ENCODE data around the gene NSUN7.

NSUN7 gene

DNA sequence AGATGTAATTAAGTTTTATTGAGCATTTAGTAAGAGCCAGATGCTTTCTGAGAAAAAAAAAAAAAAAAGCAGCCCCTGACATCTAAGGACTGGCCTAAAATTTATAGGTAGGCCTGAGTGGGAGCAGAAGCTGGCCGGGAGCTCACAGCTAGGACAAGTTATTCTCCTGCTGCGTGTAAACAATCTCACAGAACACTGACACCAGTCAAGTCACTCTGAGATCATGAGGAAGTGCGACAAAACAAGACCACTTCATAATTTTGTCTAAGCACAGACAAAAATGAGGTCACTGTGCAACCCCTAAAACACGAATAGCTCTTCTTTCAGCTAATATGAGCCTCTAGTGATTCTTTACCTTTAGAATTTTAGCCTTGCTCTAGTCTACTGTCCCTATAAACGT lies 15.3 kb upstream of the NSUN7 start:
- no peak for DNase-seq (ENCODE audit: low read depth)

DNA sequence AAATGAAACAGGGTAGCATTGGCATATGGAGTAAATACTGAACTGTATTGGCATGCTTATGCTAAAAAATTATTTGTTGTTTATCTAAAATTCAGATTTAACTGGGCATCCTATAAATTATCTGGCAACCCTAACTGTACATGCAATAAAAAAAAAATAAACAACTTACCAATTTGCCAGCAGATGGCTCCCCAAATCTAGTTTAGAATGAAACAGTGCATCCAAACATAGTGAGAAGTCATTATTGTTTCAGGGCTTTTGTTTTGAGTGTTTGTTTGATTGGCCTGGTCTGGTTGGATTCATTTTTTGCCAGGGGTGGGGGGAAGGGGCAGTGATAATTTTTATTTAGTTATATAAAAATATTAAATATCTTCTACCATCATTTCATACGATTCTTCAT lies 12.8 kb upstream of the NSUN7 start:
- no peak for DNase-seq (ENCODE audit: low read depth)

DNA sequence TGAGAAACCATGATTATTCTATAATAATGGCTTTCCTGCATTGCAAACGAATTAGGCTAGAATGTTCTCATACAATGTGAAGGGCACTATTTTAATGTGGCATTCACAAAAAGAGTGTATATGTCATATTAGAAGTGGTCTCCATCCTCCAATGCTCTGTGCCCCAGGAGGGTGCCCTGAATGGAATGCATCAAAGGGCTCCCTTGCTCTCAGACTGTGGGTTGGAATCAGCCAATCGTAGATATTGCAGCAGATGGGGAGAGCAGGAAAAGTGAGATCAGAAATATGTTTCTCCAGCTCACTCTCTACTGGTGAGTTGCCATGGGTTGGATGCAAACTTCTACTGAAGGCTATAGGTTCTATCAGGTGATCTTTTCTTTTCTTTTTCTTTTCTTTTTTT lies 11.9 kb upstream of the NSUN7 start:
- DNase-seq (ENCODE audit: low read depth): no peak

DNA sequence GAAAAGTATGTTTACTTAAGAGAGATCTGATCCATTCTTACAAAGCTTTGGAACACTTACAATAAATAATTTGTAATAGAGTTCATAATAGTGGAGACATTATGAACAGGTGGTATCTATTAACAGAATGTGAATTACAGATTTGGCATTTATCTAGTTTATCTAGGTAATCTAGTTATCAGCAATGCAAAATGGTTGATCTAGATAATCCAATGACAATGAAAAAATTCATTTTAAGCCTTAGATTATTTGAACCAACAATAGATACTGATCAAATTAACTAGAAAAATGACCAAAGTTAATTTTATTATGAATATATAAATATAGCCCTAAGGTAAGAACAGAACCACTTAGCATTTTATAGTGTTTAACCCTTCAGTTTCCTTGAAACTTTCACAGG lies 10.4 kb upstream of the NSUN7 start:
- no peak for DNase-seq (ENCODE audit: low read depth)

DNA sequence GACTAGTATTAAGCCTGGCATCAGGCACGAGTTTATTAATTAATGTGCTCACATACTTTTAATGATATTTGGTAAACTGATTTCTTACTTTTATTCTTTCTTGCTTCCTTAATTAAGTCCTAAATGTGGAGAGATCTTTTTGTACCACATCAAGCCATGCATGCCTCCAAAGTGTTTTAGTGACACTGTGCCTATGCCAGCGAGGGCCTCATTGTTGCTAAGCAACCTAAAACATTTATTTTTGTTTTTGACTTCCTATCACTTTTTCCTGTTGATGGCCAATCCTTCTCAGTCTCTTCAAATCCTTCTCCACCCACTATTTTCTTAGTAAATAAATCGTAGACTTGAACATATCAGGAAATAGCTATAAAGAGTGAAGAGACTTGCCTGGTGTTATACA lies 5.5 kb upstream of the NSUN7 start:
- no peak for DNase-seq (ENCODE audit: low read depth)

DNA sequence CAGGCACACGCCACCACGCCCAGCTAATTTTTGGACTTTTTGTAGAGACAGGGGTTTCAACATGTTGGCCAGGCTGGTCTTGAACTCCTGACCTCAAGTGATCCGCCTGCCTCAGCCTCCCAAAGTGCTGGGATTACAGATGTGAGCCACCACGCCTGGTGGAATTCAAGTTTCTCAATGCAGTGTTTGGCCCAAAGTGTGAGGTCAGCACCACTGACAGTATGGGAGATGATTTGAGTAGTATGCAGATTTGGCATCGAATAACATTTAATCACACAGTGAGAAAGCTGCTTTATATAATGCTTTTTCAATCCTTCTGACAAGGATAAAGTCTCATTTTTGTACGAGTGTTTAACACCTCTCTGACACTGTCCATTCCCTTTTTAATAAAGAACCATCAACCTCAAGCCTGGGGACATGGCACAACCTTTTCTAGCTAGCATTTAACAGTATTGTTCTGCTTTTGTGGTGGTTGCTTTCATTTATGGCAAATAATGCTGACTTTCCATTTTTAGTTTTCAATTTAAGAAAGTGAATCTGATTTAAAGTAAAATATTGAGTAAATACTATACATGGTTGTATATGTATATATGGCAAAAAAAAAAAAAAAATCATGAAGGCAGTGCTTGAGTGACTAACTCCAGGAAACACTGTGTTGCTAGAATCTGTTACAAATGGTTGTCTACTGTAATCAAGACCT lies 4.3 kb upstream of the NSUN7 start:
- no peak for DNase-seq (ENCODE audit: low read depth)

DNA sequence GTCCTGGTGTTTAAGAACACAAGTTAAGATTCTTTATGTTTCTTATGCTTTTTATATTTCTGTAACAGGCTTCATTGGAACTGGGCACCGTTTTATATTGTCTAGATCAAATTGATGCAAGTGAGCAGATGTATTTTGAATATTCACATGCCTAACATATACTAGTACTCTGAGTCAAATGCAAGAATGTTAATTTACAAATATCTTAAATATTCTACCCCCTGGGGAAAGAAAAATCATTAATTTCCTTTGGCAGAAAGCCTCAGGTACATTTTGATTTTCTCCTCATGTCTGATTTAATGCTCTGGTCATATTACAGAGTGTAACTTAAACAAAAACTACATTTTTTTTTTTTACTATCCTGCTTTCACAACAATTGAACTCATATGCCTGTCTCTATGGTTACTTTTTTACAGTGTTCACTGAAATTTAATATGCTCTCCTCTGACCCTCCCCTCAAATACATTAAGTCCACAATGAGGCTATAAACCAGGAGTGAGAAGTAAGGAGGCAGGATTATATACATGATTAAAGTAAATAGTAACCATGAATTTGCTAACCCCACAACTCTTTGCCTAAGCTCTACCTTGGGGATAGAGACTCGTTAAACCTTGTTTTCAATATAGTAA lies 2.4 kb upstream of the NSUN7 start:
- DNase-seq (ENCODE audit: low read depth): no peak

DNA sequence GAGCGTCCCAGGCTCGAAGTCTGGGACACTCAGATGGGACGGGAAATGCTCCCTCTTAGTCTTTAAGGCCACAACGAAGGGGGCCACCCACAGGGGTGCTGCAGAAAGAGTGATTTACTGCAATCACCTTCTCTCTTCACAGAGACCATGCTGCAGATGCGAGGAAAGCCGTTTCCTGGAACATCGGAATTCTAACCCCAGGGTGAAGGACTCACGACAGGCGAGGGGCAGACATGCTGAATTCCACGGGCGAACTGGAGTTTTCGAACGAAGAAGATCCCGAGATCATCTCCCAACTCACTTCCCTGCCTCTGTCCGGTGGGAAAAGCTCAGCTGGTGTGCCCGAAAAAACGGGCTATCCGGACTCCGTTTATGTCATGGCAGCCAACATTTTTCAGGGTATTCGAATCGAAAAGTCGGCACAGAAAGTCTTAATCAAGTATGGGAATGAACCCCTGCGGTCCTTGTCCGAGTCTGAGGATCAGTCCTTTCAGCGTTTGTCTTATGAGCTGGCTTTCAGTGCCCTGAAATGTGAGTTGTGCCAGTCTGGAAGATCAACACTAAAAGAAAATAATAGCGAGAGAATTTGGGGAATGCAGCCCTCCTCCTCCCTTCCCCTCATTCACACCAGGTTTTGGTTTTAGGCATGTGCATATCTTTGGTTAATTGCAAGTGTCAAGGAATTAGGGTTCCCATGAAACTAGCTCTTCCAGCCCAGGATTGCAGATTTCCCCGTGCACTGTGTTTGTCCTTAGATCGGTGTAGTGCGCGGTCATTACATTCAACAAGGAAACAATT lies 905 bp downstream of the NSUN7 start:
- no peak for DNase-seq (ENCODE audit: low read depth)

DNA sequence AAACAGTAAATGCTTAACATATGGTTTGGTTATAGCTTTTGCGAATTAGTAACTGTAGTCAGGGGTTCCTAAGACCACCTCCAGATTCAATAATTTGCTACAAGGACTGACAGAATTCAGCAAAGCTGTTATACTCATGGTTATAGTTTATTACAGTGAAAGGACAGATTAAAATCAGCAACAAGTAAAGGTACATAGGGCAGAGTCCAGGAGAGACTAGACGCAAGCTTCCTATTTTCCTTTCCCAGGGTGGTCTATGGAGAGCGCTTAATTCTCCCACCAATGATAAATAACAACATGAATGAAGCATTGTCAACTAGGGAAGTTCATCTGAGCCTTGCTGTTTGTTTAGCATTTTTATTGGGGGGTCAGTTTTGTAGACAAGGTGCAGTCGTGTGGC lies 5.9 kb downstream of the NSUN7 start:
- DNase-seq (ENCODE audit: low read depth): no peak

DNA sequence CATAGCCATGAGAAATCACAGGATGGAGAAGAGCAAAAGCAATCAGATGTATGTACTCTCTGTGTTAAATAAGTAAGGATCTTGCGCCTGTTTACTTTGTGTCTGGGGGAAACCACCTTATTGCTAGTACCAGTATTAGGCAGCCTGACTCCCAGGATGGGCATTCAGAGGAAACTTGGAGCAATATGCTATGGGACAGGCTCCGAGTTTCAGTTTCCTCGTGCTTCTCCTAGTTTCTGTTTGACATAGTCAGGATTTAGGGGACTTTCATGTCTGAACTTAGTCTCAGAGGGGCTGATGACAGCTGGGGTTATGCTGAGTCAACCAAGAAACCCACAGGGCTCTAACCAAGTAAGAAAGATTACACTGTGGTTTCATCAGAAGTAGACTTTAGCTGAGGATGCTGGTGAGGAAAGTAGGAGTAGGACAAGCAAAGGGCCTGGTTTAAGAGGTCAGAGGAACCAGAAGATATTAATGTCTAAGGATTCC lies 13.5 kb downstream of the NSUN7 start:
- DNase-seq (ENCODE audit: low read depth): no peak

DNA sequence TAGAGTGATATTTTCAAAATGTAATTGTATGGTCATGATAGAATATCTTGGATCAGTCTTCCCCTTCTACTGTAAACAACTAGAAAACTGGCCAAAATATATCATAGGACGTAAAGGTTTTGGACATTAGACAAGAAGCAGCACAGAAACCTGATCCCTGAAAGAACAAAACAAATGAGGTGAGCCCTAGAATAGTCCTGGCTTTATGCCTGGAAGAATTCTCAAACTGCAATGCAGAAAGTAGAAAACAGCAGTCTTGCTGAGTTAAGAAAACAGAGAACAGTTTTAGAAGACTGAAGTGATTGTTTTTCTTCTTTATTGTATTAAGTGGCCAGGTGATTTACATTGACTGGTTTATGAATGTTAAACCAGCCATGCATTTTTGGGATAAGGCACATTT lies 19.5 kb downstream of the NSUN7 start:
- DNase-seq (ENCODE audit: low read depth): no peak

DNA sequence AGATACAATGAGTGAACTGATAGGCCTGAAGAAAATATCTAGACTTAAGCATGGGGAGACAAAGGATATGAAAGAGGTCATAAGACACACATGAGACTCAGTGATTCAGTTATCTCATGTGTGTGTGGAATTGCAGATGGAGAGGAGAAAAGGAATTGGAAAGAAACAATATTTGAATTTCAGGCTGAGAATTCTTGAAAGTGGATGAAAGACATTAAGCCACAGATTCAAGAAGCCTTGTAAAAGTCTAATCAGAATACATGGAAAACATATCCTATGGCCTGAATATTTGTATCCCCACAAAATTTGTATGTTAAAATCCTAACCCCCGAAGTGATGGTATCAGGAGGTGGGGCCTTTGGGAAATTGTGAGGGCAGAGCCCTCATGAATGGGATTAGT lies 28.3 kb downstream of the NSUN7 start:
- no peak for DNase-seq (ENCODE audit: low read depth)

DNA sequence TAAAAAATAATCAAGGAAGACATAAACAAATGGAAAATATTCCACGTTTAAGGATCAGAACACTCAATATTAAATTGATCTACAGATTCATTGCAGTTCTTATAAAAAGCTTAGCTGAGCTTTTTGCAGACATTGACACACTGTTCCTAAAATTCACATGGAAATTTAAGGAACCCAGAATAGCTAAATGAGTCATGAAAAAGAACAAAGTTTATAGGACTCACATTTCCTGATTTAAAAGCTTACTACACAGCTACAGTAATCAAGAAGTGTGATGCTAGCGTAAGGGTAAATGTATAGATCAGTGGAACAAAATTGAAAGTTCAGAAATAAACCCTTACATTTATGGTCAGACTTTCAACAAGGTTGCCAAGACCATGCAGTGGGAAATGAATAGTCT lies 33.1 kb downstream of the NSUN7 start:
- no peak for DNase-seq (ENCODE audit: low read depth)

DNA sequence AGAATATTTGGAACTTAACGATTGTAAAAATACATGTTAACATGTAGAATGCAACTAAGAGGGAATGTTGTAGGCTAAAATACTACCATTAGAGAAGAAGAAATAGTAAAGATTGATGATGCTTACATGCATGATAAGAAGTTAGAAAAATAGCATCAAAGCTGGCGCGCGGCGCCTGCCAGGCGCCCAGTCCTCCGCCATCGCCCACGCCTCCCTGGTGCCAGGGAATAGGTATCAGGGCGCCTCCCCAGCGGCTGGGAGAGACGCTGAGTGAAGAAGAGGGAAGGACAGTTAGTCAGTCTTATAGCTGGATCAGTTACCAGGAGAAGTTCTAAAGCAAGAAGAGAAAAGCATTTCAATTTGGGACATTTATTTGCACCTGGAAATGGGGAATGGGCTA lies 36.0 kb downstream of the NSUN7 start:
- DNase-seq (ENCODE audit: low read depth): no peak

DNA sequence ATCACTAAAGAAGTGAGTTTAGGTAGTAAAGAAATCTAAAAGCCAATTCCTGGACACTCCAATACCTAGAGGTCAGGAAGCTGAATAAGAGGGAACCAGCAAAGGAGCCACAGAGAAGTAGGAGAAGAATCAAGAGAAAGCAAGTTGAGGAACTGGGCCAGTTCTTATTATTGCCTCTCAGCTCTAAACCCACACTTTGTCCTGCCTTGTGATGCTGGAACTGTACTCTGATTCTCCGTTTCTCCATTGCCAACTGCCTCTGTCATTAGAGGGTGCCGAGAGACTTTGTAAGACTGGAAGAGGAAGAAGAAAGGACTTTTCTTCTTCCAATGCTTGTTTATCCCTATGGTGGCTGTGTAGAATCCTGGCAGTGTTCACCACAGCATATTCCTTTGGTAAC lies 38.6 kb downstream of the NSUN7 start:
- DNase-seq (ENCODE audit: low read depth): no peak

DNA sequence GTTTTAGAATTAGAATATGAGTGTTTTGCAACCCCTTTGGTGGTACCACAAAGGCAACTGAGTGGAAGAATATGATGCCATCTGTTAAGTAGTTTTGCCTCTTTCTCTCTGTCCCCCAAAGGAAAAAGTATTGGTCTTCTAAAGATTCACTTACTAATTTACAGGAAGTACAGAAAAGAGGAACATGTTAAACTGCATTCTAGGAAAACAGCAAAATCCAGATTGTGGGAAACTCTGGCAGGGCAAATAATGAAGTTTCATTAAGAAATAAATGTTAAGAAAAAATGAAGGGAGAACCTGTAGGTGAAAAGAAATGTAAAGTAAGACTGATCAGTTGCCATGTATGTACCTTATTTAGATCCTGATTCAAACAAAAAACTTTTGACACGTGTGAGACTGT lies 39.3 kb downstream of the NSUN7 start:
- no peak for DNase-seq (ENCODE audit: low read depth)

DNA sequence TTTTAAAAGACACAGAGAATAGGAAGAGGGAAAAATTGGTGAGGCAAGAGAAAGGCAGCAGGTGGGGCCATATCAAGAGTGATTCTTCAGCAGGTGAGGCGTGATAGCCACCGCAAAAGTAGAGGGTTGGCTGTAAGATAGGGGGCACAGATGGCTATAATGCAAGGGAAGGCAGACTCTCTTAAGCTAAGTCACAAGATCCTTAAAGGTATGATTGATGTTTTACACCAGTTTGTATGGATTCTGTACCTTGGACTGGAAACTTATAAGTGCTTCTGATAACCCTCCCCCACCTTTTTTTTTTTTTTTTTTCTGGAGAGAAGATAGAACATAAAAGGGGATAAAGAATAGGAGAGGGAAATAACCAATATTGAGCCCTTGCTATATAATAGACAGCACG lies 40.0 kb downstream of the NSUN7 start:
- no peak for DNase-seq (ENCODE audit: low read depth)

DNA sequence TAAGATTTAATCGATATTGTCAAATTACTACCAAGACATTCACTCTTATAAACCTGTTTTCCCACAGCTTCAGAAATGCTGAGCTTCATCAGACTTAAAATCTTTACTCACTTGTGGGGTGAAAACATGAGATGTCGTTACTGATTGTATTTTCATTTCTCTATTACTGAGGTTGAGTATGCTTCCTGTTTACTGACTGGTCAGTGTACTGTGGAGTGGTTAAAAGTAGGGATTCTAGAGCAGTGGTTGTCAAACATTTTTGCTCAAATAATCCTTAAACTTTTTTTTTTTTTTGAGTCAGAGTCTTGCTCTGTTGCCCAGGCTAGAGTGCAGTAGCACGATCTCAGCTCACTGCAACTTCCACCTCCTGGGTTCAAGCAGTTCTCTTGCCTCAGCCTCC lies 50.3 kb downstream of the NSUN7 start:
- DNase-seq (ENCODE audit: low read depth): no peak

DNA sequence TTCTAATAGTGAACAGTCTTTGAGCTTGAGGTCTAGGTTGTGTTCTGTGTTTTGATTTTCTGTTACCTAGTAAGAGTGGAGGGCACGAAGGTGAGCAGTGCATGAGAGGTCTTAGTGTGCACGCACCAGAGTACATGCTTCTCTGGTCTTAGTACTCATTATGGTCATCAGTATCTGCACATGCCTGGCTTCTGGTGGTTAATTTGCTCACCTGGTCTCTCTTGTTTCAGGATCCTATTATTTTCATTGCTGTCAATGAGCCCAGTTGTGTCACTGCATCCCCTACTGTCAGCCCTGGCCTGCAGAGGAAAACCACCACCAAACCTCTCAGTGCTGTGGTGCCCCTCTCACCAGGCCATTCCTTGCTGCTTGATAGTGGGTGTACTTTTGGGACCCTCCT lies 54.8 kb downstream of the NSUN7 start:
- no peak for DNase-seq (ENCODE audit: low read depth)

DNA sequence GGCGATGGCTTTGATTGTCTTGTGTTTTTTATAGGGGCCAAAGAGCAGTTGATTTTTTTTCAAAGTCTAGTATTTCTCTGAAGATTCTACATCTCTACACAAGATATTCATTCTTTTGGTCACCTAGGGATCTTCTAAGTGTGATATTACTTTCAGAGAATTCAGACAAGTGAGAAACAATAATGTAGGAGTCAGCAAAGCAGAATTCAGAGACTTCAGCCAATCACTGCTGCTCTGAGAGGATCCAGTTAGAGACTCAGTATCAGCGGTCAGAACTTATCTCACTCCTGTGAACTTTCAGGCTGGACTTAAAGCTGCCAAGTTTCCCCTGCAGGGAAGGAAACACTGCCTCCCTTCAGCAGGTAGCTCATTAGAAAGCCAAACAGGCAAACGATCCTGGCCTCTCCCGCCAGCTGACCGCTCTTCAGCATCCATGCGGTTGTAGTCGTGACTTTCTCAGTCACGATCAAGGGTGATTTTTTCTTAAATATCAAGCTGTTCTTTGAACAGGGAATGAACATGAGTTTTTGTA lies 59.2 kb downstream of the NSUN7 start:
- DNase-seq (ENCODE audit: low read depth): no peak

DNA sequence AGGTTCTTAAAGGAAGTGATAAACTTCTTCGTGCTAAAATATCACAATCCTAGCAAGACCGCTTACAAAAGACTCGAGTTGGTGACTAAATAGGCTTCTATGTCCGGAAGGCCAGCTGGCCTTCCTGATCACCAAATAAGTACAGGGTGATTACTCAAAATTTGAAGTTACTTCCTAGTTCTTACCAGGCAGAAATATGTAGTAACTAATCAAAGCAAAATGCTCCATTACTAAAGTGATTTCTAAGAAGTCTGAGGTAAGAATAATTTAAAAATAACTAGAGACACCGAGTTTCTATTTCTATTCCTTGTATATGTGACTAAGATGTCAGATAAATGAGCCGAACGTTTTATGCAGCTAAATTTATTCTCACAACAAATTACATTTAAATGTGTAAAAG lies 62.2 kb downstream of the NSUN7 start:
- DNase-seq (ENCODE audit: low read depth): no peak

DNA sequence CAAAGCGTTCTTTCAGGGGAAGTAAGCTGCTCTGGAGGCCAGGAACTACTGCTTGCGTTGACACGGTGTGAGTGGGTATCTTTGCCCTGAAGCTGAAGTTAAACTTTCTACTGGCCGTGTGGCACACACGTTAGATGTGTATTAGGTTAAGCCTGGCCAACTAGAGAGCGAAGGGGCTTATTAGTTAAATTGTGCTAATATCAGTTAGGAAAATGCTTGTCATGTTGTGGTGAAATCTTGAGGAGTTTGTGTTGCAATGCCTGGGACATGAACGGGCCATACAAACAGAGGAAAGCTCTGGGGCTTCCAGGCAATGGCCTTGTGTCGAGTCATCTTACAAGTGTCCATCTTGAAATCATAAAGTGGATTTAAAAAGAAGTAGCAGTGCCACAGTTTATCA lies 62.6 kb downstream of the NSUN7 start:
- no peak for DNase-seq (ENCODE audit: low read depth)

DNA sequence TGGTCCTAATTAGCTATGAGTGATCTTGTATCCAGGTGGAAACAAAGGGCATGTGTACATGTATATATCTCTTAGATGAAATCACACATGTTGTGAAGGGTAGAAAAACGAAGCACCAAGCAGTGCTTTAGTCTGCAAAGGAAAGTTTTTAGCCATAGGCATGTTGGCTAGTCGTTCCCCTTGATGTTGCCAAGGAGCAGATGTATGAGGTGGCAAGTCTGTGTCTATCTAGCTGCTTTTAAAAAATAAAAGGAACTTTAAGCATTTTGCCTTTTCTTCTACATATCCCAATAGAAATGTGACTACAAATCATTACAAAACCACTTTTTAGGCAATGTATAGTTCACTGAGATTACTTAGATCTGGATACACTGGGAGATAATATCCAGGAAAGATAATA lies 63.1 kb downstream of the NSUN7 start:
- DNase-seq (ENCODE audit: low read depth): no peak

Measured in T follicular helper cell (primary cell).